ENCODE data around the gene NSUN2. TPM values are rescaled to one million over a fixed set of nuclear protein-coding genes. Genes with fewer than 3 reads are reported as not detected.

Gene NSUN2
- total RNA-seq, 5 donors from 2014 or later (not counting 1 experiment from before 2014, with no cell fraction given) = 60.8 to 90.9 (median 68.7) TPM

- no peaks in the 10 kb centered on the region for H3K9me3 ChIP-seq
- no peak overlapping the region for H3K4me3 ChIP-seq (ENCODE audit: control insufficient read depth in 1 of 2, extremely low read depth in 1 of 2, low read length in 1 of 2)
- no peak overlapping the region for H3K27ac ChIP-seq (ENCODE audit: low read length)
- H3K4me3 Mint-ChIP-seq = no peak overlapping the region
- H3K4me1 Mint-ChIP-seq = no peaks in the 10 kb centered on the region
- H3K27ac Mint-ChIP-seq = no peak overlapping the region
- no peaks in the 10 kb centered on the region for H3K27me3 ChIP-seq (replicated peaks in 1 of 2; ENCODE audit: control insufficient read depth in 2 of 2, extremely low read depth in 1 of 2, insufficient read depth in 2 of 2, low read length in 1 of 2)
- ATAC-seq (replicated peaks in 1 of 4) (no peak), DNase-seq (no peak)
- peaks cover 82% of the 10 kb centered on the region for H3K36me3 Mint-ChIP-seq
- ChIA-PET POLR2A (interaction anchor here in 1 of 2 donors (0.7 kb wide), 1 partner anchor 1155 kb away, joined by 3 read pairs; no protein-coding TSS in a partner anchor), CTCF (no interaction called here)
- no peaks in the 10 kb centered on the region for H3K4me1 ChIP-seq (ENCODE audit: control insufficient read depth in 1 of 2, extremely low read depth in 1 of 2, insufficient read depth in 2 of 2, low read length in 2 of 2)
- peaks cover 23 to 91% of the 10 kb centered on the region in 2 donors for H3K36me3 ChIP-seq (ENCODE audit: control insufficient read depth in 2 of 2, extremely low read depth in 1 of 2, insufficient read depth in 1 of 2, low read length in 1 of 2)
- no peaks in the 10 kb centered on the region for H3K9me3 Mint-ChIP-seq
- WGBS (ENCODE audit: insufficient coverage) = 96% methylated on average over 12 of the region's 12 CpGs
- H3K27me3 Mint-ChIP-seq = no peaks in the 10 kb centered on the region
These were observed 27.9 kb downstream of the NSUN2 start for GRCh38 chr5:6604946-6605345.

DNA sequence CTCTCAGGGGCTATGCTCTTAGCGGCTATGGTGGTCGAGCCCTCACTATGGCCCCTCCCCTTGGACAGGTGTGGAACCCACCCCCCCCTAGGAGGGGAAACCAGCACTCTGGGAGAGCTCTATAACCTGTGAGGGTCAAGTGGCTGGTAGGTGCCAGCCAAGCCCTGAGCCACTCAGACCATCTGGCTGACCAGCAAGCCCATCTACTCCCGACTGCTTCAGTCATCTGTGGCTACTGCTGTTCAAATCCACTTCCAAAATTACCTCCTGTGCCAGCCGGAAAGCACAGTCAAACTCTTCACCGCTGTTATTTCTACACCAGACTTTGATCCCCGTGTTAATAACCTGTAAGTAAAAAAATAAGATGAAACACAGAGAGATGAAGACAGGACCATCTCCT, 28.5 kb downstream of the NSUN2 start:
- H3K4me1 ChIP-seq (ENCODE audit: control insufficient read depth in 1 of 2, extremely low read depth in 1 of 2, insufficient read depth in 2 of 2, low read length in 2 of 2) = no peaks in the 10 kb centered on the region
- no peak overlapping the region for H3K4me3 ChIP-seq (ENCODE audit: control insufficient read depth in 1 of 2, extremely low read depth in 1 of 2, low read length in 1 of 2)
- H3K9me3 ChIP-seq = no peaks in the 10 kb centered on the region
- H3K27me3 Mint-ChIP-seq = no peaks in the 10 kb centered on the region
- POLR2A ChIA-PET = interaction anchor here in 1 of 2 donors (0.7 kb wide), 1 partner anchor 1155 kb away, joined by 3 read pairs; no protein-coding TSS in a partner anchor
- H3K27ac Mint-ChIP-seq = no peak overlapping the region
- DNase-seq (no peak), ATAC-seq (replicated peaks in 1 of 4) (no peak)
- H3K4me3 Mint-ChIP-seq = no peak overlapping the region
- H3K36me3 Mint-ChIP-seq = peaks cover 81% of the 10 kb centered on the region
- CTCF ChIA-PET = no interaction called here
- H3K4me1 Mint-ChIP-seq = no peaks in the 10 kb centered on the region
- H3K9me3 Mint-ChIP-seq = no peaks in the 10 kb centered on the region
- H3K27me3 ChIP-seq (replicated peaks in 1 of 2; ENCODE audit: control insufficient read depth in 2 of 2, extremely low read depth in 1 of 2, insufficient read depth in 2 of 2, low read length in 1 of 2) = no peaks in the 10 kb centered on the region
- 100% methylated on average over 1 of the region's 6 CpGs for WGBS (ENCODE audit: insufficient coverage)
- H3K27ac ChIP-seq (ENCODE audit: low read length) = no peak overlapping the region
- H3K36me3 ChIP-seq (ENCODE audit: control insufficient read depth in 2 of 2, extremely low read depth in 1 of 2, insufficient read depth in 1 of 2, low read length in 1 of 2) = peaks cover 23 to 90% of the 10 kb centered on the region in 2 donors

DNA sequence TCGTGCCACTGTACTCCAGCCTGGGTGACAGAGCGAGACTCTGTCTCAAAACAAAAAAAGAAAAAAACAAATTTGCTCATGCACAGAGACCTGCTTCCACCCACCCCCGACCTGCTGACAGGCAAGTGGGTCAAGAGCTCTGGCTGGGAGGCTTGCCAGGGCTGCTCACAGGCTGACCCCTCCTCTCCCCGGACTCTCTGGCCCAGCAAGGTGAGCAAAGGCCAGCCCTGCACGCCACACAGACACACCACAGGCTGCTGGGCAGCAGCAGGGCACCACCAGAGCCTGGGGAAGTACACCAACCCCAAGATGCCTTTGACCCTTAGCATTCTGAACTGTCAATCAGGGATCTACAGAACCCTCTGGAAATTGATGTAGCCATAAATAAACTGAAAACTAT, 29.2 kb downstream of the NSUN2 start:
- CTCF ChIA-PET = no interaction called here
- no peak for DNase-seq
- no peaks in the 10 kb centered on the region for H3K4me1 Mint-ChIP-seq
- POLR2A ChIA-PET = no interaction called here
- no peaks in the 10 kb centered on the region for H3K4me1 ChIP-seq (ENCODE audit: control insufficient read depth in 1 of 2, extremely low read depth in 1 of 2, insufficient read depth in 2 of 2, low read length in 2 of 2)
- no peak overlapping the region for H3K4me3 ChIP-seq (ENCODE audit: control insufficient read depth in 1 of 2, extremely low read depth in 1 of 2, low read length in 1 of 2)
- H3K27ac Mint-ChIP-seq = no peak overlapping the region
- no peaks in the 10 kb centered on the region for H3K9me3 ChIP-seq
- no peak for ATAC-seq (replicated peaks in 1 of 4)
- WGBS (ENCODE audit: insufficient coverage) = 100% methylated on average over 5 of the region's 5 CpGs
- peaks cover 20 to 90% of the 10 kb centered on the region in 2 donors for H3K36me3 ChIP-seq (ENCODE audit: control insufficient read depth in 2 of 2, extremely low read depth in 1 of 2, insufficient read depth in 1 of 2, low read length in 1 of 2)
- no peaks in the 10 kb centered on the region for H3K9me3 Mint-ChIP-seq
- no peaks in the 10 kb centered on the region for H3K27me3 ChIP-seq (replicated peaks in 1 of 2; ENCODE audit: control insufficient read depth in 2 of 2, extremely low read depth in 1 of 2, insufficient read depth in 2 of 2, low read length in 1 of 2)
- no peak overlapping the region for H3K4me3 Mint-ChIP-seq
- no peak overlapping the region for H3K27ac ChIP-seq (ENCODE audit: low read length)
- H3K36me3 Mint-ChIP-seq = peaks cover 82% of the 10 kb centered on the region
- H3K27me3 Mint-ChIP-seq = no peaks in the 10 kb centered on the region

DNA sequence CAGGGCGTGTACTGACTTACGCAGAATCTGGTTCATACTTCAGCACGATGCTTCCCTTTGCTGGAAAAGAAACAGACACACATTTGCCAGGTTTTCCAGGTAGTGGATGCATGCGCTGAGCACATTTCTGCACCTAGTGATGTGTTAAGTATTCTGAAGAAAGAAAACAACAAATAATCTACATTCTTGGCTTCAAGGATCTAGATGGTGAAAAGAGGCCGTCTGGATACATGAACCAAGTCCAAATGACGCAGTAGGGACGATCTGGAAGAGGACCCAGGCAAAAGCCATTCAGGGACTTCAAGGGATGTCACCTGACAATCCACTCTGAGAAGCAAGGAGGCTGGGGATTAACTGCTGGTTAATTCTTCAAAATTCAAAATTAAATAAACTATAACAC, 30.4 kb downstream of the NSUN2 start:
- peaks cover 23 to 87% of the 10 kb centered on the region in 2 donors for H3K36me3 ChIP-seq (ENCODE audit: control insufficient read depth in 2 of 2, extremely low read depth in 1 of 2, insufficient read depth in 1 of 2, low read length in 1 of 2)
- ChIA-PET CTCF (no interaction called here), POLR2A (no interaction called here)
- H3K27ac ChIP-seq (ENCODE audit: low read length) = no peak overlapping the region
- ATAC-seq (replicated peaks in 1 of 4) (no peak), DNase-seq (no peak)
- Mint-ChIP-seq H3K4me3 (no peak overlapping the region), H3K27me3 (no peaks in the 10 kb centered on the region), H3K4me1 (no peaks in the 10 kb centered on the region), H3K36me3 (peaks cover 81% of the 10 kb centered on the region), H3K9me3 (no peaks in the 10 kb centered on the region), H3K27ac (no peak overlapping the region)
- H3K4me1 ChIP-seq (ENCODE audit: control insufficient read depth in 1 of 2, extremely low read depth in 1 of 2, insufficient read depth in 2 of 2, low read length in 2 of 2) = no peaks in the 10 kb centered on the region
- no peak overlapping the region for H3K4me3 ChIP-seq (ENCODE audit: control insufficient read depth in 1 of 2, extremely low read depth in 1 of 2, low read length in 1 of 2)
- WGBS (ENCODE audit: insufficient coverage) = 100% methylated on average over 6 of the region's 7 CpGs
- no peaks in the 10 kb centered on the region for H3K27me3 ChIP-seq (replicated peaks in 1 of 2; ENCODE audit: control insufficient read depth in 2 of 2, extremely low read depth in 1 of 2, insufficient read depth in 2 of 2, low read length in 1 of 2)
- no peaks in the 10 kb centered on the region for H3K9me3 ChIP-seq

DNA sequence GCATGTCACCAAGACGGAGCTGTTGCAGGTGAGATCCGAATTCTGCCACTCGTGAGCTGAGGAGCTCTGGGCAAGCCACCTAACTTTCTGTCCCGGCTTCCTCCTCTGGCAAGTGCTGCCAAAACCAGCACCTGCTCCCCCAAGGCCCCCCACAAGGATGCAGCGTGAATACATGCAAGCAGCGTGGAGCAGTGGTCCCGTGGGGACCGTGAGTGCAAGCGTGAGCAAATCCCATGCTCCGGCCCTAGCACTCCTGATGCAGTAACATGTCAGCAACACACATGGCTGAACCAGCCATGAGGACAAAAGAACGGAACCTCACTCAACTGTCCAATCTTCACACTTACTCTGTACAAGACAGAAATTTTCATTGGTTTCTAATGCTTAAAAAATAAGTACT, 31.0 kb downstream of the NSUN2 start:
- no peak overlapping the region for H3K4me3 Mint-ChIP-seq
- POLR2A ChIA-PET = no interaction called here
- WGBS (ENCODE audit: insufficient coverage) = 90% methylated on average over 2 of the region's 11 CpGs
- no peak overlapping the region for H3K4me3 ChIP-seq (ENCODE audit: control insufficient read depth in 1 of 2, extremely low read depth in 1 of 2, low read length in 1 of 2)
- ATAC-seq (replicated peaks in 1 of 4) (no peak), DNase-seq (no peak)
- peaks cover 82% of the 10 kb centered on the region for H3K36me3 Mint-ChIP-seq
- H3K27ac ChIP-seq (ENCODE audit: low read length) = no peak overlapping the region
- no peaks in the 10 kb centered on the region for H3K9me3 Mint-ChIP-seq
- CTCF ChIA-PET = no interaction called here
- H3K4me1 ChIP-seq (ENCODE audit: control insufficient read depth in 1 of 2, extremely low read depth in 1 of 2, insufficient read depth in 2 of 2, low read length in 2 of 2) = no peaks in the 10 kb centered on the region
- H3K27me3 Mint-ChIP-seq = no peaks in the 10 kb centered on the region
- no peaks in the 10 kb centered on the region for H3K9me3 ChIP-seq
- no peak overlapping the region for H3K27ac Mint-ChIP-seq
- no peaks in the 10 kb centered on the region for H3K27me3 ChIP-seq (replicated peaks in 1 of 2; ENCODE audit: control insufficient read depth in 2 of 2, extremely low read depth in 1 of 2, insufficient read depth in 2 of 2, low read length in 1 of 2)
- H3K36me3 ChIP-seq (ENCODE audit: control insufficient read depth in 2 of 2, extremely low read depth in 1 of 2, insufficient read depth in 1 of 2, low read length in 1 of 2) = peaks cover 20 to 86% of the 10 kb centered on the region in 2 donors
- no peaks in the 10 kb centered on the region for H3K4me1 Mint-ChIP-seq

GRCh38 chr5:6601271-6601670, 31.6 kb downstream of the NSUN2 start:
- H3K36me3 ChIP-seq (ENCODE audit: control insufficient read depth in 2 of 2, extremely low read depth in 1 of 2, insufficient read depth in 1 of 2, low read length in 1 of 2) = peaks cover 19 to 88% of the 10 kb centered on the region in 2 donors
- H3K9me3 ChIP-seq = no peaks in the 10 kb centered on the region
- H3K4me1 ChIP-seq (ENCODE audit: control insufficient read depth in 1 of 2, extremely low read depth in 1 of 2, insufficient read depth in 2 of 2, low read length in 2 of 2) = no peaks in the 10 kb centered on the region
- Mint-ChIP-seq H3K4me3 (no peak overlapping the region), H3K36me3 (peaks cover 86% of the 10 kb centered on the region), H3K27me3 (no peaks in the 10 kb centered on the region), H3K9me3 (no peaks in the 10 kb centered on the region), H3K27ac (no peak overlapping the region), H3K4me1 (no peaks in the 10 kb centered on the region)
- WGBS (ENCODE audit: insufficient coverage) = 98% methylated on average over 11 of the region's 11 CpGs
- DNase-seq (no peak), ATAC-seq (replicated peaks in 1 of 4) (no peak)
- no peaks in the 10 kb centered on the region for H3K27me3 ChIP-seq (replicated peaks in 1 of 2; ENCODE audit: control insufficient read depth in 2 of 2, extremely low read depth in 1 of 2, insufficient read depth in 2 of 2, low read length in 1 of 2)
- H3K27ac ChIP-seq (ENCODE audit: low read length) = no peak overlapping the region
- ChIA-PET CTCF (no interaction called here), POLR2A (no interaction called here)
- no peak overlapping the region for H3K4me3 ChIP-seq (ENCODE audit: control insufficient read depth in 1 of 2, extremely low read depth in 1 of 2, low read length in 1 of 2)

GRCh38 chr5:6599739-6600138, 33.1 kb downstream of the NSUN2 start:
- H3K27me3 Mint-ChIP-seq = no peaks in the 10 kb centered on the region
- peaks cover 83% of the 10 kb centered on the region for H3K36me3 Mint-ChIP-seq
- no peak for DNase-seq
- Histone ChIP-seq H3K4me3 (ENCODE audit: control insufficient read depth in 1 of 2, extremely low read depth in 1 of 2, low read length in 1 of 2) (no peak overlapping the region), H3K27me3 (replicated peaks in 1 of 2; ENCODE audit: control insufficient read depth in 2 of 2, extremely low read depth in 1 of 2, insufficient read depth in 2 of 2, low read length in 1 of 2) (no peaks in the 10 kb centered on the region), H3K4me1 (ENCODE audit: control insufficient read depth in 1 of 2, extremely low read depth in 1 of 2, insufficient read depth in 2 of 2, low read length in 2 of 2) (no peaks in the 10 kb centered on the region), H3K36me3 (ENCODE audit: control insufficient read depth in 2 of 2, extremely low read depth in 1 of 2, insufficient read depth in 1 of 2, low read length in 1 of 2) (peaks cover 17 to 75% of the 10 kb centered on the region in 2 donors), H3K27ac (ENCODE audit: low read length) (no peak overlapping the region), H3K9me3 (no peaks in the 10 kb centered on the region)
- H3K9me3 Mint-ChIP-seq = no peaks in the 10 kb centered on the region
- no peak for ATAC-seq (replicated peaks in 1 of 4)
- ChIA-PET CTCF (no interaction called here), POLR2A (no interaction called here)
- no peak overlapping the region for H3K4me3 Mint-ChIP-seq
- 86% methylated on average over 8 of the region's 8 CpGs for WGBS (ENCODE audit: insufficient coverage)
- H3K4me1 Mint-ChIP-seq = no peaks in the 10 kb centered on the region
- no peak overlapping the region for H3K27ac Mint-ChIP-seq

Data from T-cell (primary cell).